ENCODE results near the gene NUMB.
A peak's percentile ranks its signal among the peaks of the same experiment; 100 is the strongest.

NUMB gene

GRCh38 chr14:73465823-73466532 is 7.6 kb upstream of the NUMB start:
- no peak for DNase-seq (ENCODE audit: low read depth in 3 of 3, low spot score in 1 of 3)

GRCh38 chr14:73463411-73463810 is 5.1 kb upstream of the NUMB start:
- DNase-seq (ENCODE audit: low read depth in 3 of 3, low spot score in 1 of 3) = no peak

GRCh38 chr14:73462815-73463214 is 4.5 kb upstream of the NUMB start:
- DNase-seq (ENCODE audit: low read depth in 3 of 3, low spot score in 1 of 3) = no peak

GRCh38 chr14:73462048-73462715 is 3.8 kb upstream of the NUMB start:
- DNase-seq (ENCODE audit: low read depth in 3 of 3, low spot score in 1 of 3) = no peak

GRCh38 chr14:73461478-73462047 is 3.2 kb upstream of the NUMB start:
- no peak for DNase-seq (ENCODE audit: low read depth in 3 of 3, low spot score in 1 of 3)

- no peak for DNase-seq (ENCODE audit: low read depth in 3 of 3, low spot score in 1 of 3)
Observed at GRCh38 chr14:73460691-73461127, 2.4 kb upstream of the NUMB start.

- no peak for DNase-seq (ENCODE audit: low read depth in 3 of 3, low spot score in 1 of 3)
Observed at GRCh38 chr14:73459959-73460358, 1.6 kb upstream of the NUMB start.

- DNase-seq (ENCODE audit: low read depth in 3 of 3, low spot score in 1 of 3) = no peak
Observed at GRCh38 chr14:73457924-73458182, 493 bp downstream of the NUMB start.

GRCh38 chr14:73457041-73457923 is 1.1 kb downstream of the NUMB start:
- DNase-seq (ENCODE audit: low read depth in 3 of 3, low spot score in 1 of 3) = peak in 1 of 3 donors; percentile 3

GRCh38 chr14:73455294-73455693 is 3.1 kb downstream of the NUMB start:
- no peak for DNase-seq (ENCODE audit: low read depth in 3 of 3, low spot score in 1 of 3)

- no peak for DNase-seq (ENCODE audit: low read depth in 3 of 3, low spot score in 1 of 3)
Observed at GRCh38 chr14:73452341-73453186, 5.8 kb downstream of the NUMB start.

- no peak for DNase-seq (ENCODE audit: low read depth in 3 of 3, low spot score in 1 of 3)
Observed at GRCh38 chr14:73443758-73444157, 14.6 kb downstream of the NUMB start.

GRCh38 chr14:73441286-73441685 is 17.1 kb downstream of the NUMB start:
- no peak for DNase-seq (ENCODE audit: low read depth in 3 of 3, low spot score in 1 of 3)

- DNase-seq (ENCODE audit: low read depth in 3 of 3, low spot score in 1 of 3) = no peak
Observed at GRCh38 chr14:73438993-73439392, 19.4 kb downstream of the NUMB start.

- no peak for DNase-seq (ENCODE audit: low read depth in 3 of 3, low spot score in 1 of 3)
Observed at GRCh38 chr14:73437206-73437605, 21.1 kb downstream of the NUMB start.

- no peak for DNase-seq (ENCODE audit: low read depth in 3 of 3, low spot score in 1 of 3)
Observed at GRCh38 chr14:73432124-73432523, 26.2 kb downstream of the NUMB start.

- no peak for DNase-seq (ENCODE audit: low read depth in 3 of 3, low spot score in 1 of 3)
Observed at GRCh38 chr14:73428353-73428824, 30.0 kb downstream of the NUMB start.

- DNase-seq (ENCODE audit: low read depth in 3 of 3, low spot score in 1 of 3) = no peak
Observed at GRCh38 chr14:73427516-73428264, 30.7 kb downstream of the NUMB start.

GRCh38 chr14:73426877-73427276 is 31.5 kb downstream of the NUMB start:
- DNase-seq (ENCODE audit: low read depth in 3 of 3, low spot score in 1 of 3) = no peak

- no peak for DNase-seq (ENCODE audit: low read depth in 3 of 3, low spot score in 1 of 3)
Observed at GRCh38 chr14:73424453-73424852, 33.9 kb downstream of the NUMB start.

All from stimulated activated CD4-positive, alpha-beta T cell treated with anti-CD3 and anti-CD28 coated beads, TNF-alpha, amount 100 ng/mL, for 1 hour (primary cell).